Measurements from ENCODE around the gene PLEKHA7.

Gene PLEKHA7

GRCh38 chr11:16946477-16947282, 67.5 kb downstream of the PLEKHA7 start:
- TF ChIP-seq CTCF (IDR thresholded peaks at IDR 0.05), result no peak

GRCh38 chr11:16945671-16946469, 68.3 kb downstream of the PLEKHA7 start:
- TF ChIP-seq CTCF (IDR thresholded peaks at IDR 0.05), result peak; percentile 83

GRCh38 chr11:16942911-16943310, 71.3 kb downstream of the PLEKHA7 start:
- no peak for TF ChIP-seq CTCF (IDR thresholded peaks at IDR 0.05)

- TF ChIP-seq CTCF (IDR thresholded peaks at IDR 0.05), result no peak
Observed at GRCh38 chr11:16942342-16942741, 71.9 kb downstream of the PLEKHA7 start.

- no peak for TF ChIP-seq CTCF (IDR thresholded peaks at IDR 0.05)
Observed at GRCh38 chr11:16941935-16942334, 72.3 kb downstream of the PLEKHA7 start.

GRCh38 chr11:16938061-16938460, 76.2 kb downstream of the PLEKHA7 start:
- no peak for TF ChIP-seq CTCF (IDR thresholded peaks at IDR 0.05)

- TF ChIP-seq CTCF (IDR thresholded peaks at IDR 0.05), result no peak
Observed at GRCh38 chr11:16936643-16937042, 77.6 kb downstream of the PLEKHA7 start.

Data from LNCAP (cell line).